Ecto neural progenitor cell (in vitro differentiated cells): ENCODE data around the gene HMGCL.
A peak's percentile ranks its signal among the peaks of the same experiment; 100 is the strongest.

Experiments
- DNase-seq: peaks from one replicate; pipeline ENCODE4 v3.0.0-alpha.2; 2018; ENCODE audit warnings: low spot score

The HMGCL gene

DNA sequence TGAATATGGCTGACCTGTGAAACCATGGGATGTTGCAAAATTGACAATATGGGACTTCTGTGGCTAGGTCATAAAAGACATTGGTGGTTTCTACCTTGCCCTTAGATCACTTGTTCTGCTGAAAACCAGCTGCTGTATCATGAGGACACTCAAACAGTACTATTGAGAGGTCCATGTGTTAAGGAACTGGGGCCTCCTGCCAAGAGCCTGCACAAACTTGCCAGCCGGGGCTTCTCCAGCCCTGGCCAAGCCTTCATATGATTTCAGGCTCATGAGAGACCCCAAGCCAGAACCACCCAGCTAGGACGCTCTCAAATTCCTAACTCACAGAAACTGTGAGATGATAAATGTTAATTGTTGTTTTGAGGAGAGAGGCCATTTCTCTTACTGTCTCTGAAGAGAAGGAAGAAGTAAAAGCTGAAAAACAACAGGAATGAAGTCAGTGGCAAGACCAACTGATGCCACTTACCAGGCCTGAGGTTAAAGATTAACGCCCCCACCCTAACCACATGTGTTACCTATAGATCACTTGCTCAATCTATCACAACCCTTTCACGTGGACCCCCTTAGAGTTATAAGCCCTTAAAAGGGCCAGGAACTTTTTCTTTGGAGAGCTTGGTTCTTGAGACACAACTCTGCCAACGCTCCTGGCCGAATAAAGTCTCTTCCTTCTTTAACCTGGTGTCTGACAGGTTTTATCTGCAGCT, 50.9 kb downstream of the HMGCL start:
- DNase-seq: no peak

GRCh38 chr1:23772854-23773242, 52.4 kb downstream of the HMGCL start:
- DNase-seq: no peak

GRCh38 chr1:23772049-23772853, 53.0 kb downstream of the HMGCL start:
- peak; percentile 91 for DNase-seq

DNA sequence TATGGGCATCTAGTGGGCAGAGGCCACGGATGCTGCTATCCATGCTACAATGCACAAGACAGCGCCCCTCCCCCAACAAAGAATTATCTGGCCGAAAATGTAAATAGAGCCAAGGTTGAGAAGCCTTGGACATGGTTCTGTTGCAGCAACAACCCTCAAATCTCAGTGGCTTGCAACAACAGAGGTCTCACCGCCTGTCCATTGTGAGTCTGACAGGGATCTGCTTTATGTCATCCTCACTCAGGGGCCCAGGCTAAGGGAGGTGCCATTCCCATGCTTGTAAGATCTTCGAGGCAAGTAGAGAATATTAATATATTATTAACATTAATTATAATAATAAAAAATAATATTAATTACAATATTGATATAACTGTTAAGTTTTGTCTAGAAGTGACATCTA, 56.5 kb downstream of the HMGCL start:
- DNase-seq: no peak

DNA sequence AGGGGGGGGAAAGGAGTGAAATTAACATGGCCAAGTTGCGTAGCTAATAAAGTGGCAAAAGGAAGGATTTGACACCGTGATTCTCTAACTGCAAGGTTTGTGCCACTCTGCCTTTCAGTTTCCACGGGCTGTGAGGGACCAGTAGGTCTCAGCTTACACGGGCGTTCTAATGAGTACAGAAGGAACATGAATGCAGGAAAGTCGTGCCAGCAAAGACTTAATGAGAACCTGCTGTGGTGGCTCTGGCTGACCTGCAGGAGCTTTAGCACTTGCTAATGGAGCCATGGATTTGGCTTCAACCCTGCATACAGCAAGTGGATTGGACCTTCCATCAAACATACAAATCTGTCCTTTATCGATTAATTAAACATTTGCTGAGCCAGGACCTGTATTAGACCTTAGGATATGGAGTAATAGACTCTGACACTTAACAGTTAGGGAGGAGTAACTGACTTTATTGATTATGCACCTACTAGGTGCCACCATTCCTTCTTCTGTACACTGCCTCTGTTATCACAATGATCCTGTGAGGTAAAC, 62.1 kb downstream of the HMGCL start:
- no peak for DNase-seq

- no peak for DNase-seq
Measured at GRCh38 chr1:23759277-23759676, 66.0 kb downstream of the HMGCL start.

DNA sequence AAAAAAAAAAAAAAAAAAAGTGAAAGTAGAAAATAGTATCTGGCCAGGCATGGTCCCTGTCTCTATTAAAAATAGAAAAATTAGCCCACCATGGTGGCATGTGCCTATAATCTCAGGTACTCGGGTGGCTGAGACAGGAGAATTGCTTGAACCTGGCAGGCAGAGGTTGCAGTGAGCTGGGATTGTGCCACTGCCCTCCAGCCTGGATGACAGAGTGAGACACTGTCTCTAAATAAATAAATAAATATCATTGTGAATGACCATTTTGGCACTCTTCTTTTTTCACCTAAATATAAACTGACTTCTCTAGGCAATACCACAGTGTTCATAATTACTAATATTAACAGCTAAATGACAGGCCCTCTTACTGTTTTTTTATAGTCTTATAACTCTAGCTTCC, 67.4 kb downstream of the HMGCL start:
- DNase-seq: no peak

DNA sequence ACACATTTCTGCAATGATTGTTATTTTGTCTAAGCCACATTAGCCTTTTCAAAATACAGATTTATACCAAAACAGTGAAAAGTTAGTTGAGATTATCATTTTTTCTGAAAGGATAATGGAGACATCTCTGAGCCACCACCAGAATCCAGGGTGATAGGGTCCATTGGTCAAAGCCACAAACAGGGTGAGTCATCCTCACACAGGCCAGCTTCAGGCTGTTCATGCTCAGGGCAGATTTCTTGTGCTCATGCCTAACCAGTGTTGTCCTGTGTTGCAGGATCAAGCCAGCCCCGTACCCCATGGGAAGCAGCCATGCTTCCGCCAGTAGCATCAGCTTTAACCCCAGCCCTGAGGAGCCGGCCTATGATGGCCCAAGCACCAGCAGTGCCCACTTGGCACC, 68.6 kb downstream of the HMGCL start:
- no peak for DNase-seq

GRCh38 chr1:23752909-23753308, 72.3 kb downstream of the HMGCL start:
- DNase-seq: no peak
